CD1c-positive myeloid dendritic cell (primary cell): ENCODE measurements around the gene C20orf202.
"Not testable (repeated sequence)": the region's sequence is repeated elsewhere in the genome, so short reads cannot be mapped to it uniquely, and the experiment has no call there.

Source experiments
- DNase-seq: peaks from one replicate; pipeline ENCODE4 v3.0.0-alpha.2; 2016; ENCODE audit errors: extremely low spot score

C20orf202 gene

DNA sequence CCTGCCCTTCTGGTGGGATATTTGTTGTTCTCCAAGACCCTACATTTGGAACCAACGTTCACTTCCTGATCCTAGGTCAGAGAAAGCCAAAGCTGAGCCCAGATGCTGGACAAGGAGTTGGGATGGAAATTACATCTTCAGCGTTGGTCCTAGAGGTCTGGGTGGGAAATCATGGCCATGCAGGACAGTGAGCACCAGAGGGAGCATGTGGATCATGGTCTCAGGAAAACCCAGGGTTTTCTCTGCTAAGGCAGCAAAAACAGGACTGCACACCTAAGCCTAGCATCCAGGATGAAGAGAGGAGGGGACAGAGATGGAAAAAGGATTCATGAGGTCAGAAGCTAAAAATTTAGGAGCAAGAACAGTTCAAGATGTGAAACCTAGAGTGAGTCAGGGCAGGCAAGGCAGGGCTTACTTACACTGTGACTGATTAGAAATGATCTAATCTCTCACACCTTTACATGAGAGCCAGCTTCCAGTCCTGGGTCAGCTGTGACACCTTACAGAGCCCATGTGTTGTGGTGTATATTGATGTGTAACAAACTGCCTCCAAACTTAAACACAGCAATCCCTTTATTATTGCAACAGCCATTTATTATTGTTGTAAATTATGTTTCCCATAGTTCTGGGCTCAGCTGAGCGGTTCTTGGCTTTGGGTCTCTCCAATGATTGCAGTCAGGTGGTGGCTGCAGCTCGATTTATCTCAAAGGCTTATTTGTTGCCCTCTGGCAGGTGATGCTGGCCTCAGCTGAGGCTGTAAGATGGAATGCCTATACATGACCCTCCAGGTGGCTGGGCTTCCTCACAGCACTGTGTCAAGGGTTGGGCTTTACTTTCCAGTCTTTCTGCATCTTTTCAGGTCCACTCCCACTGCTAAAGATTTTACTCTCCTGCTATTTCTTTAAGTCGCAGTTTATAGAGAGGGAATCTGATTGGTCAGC, 6.5 kb downstream of the C20orf202 start:
- DNase-seq: no peak

DNA sequence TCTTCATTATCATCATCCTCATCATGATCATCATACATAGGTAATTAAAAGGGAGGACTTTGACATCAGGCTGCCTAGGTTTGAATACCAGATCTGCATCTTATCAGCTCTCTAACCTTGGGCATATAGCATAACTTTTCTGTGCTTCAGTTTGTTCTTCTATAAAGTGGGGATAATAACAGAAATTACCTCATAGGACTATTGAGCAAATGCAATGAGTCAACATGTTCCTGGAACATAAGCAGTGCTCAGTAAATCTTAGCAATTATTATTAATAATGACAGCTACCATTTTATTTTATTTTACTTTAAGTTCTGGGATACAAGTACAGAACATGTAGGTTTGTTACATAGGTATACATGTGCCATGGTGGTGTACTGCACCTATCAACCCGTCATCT, 7.2 kb downstream of the C20orf202 start:
- DNase-seq: no peak

GRCh38 chr20:1212023-1212422, 8.8 kb downstream of the C20orf202 start:
- no peak for DNase-seq

DNA sequence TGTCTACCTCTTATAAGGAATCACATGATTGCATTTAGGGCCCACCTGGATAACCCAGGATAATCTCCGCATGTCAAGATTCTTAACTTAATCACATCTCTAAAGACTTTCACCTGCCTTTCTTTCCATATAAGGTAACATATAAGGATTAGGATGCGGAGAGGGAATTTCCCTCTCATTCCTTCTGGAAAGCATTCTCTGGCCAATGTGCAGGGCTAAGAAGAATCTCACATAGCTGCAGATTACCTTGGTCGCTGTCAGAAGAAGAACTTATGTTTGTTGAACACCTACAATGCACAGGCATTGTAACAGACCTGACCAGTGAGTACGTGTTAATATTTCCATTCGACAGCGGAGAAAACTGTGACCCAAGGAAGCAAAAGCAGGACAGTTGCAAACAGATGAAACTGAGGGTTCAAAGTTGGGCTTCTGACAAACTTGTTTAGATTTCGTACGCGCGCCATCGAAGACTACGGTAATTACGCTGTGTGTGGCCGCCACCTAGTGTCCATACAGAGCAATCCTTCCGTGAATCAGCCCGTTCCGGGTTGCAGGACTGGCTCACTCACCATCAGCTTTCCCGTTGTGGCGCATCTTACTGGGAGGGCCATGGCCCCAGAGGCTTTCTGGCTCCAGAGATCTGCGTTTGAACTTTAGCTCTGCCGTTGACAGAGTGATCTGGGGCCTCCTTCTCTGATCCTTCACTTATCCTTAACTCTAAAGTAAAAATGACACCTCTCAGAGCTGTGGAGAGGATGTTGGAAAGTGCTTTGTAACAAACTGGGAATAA, 9.5 kb downstream of the C20orf202 start:
- peak; percentile 74 for DNase-seq

DNA sequence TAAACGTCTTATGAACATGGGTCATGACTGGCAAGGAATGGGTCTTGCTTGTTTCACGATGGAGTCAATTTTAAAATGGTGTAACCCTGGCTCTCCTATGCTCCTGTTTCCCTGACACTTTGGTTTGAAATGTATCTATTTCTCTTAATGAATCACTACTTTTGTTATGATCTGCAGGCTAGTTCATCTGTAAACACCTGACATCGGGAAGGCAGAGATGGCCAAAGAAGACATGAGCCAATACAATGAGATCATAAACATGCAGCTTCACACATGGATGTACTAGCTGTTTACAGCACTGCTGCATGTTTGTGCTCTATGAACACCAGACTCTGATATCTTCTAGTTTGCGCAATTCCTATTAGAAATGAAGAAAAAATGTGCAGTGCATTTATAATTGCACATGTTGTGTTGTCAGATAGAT, 11.6 kb downstream of the C20orf202 start:
- DNase-seq: no peak

GRCh38 chr20:1215386-1216170, 12.3 kb downstream of the C20orf202 start:
- peak; percentile 34 for DNase-seq

DNA sequence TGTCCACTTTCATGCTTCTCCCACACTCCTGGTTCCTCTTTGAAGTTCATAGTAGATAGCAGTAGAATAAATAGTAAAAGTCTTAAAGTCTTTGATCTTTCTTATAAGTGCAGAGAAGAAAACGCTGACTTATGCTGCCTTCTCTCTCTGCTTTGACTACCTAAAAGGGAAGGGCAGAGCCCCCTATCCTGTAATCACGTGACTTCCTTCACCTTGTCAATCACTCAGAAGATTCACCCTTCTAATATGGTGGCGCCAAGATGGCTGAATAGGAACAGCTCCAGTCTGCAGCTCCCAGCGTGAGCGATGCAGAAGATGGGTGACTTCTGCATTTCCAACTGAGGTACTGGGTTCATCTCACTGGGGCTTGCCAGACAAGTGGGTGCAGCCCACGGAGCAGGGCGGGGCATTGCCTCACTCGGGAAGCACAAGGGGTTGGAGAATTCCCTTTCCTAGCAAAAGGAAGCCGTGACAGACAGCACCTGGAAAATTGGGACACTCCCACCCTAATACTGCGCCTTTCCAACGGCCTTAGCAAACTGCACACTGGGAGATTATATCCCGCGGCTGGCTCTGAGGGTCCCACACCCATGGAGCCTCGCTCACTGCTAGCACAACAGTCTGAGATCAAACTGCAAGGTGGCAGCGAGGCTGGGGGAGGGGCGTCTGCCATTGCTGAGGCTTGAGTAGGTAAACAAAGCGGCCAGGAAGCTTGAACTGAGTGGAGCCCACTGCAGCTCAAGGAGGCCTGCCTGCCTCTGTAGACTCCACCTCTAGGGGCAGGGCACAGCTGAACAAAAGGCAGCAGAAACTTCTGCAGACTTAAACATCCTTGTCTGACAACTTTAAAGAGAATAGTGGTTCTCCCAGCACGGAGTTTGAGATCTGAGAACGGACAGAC, 13.5 kb downstream of the C20orf202 start:
- not testable (repeated sequence) for DNase-seq

GRCh38 chr20:1222750-1223149, 19.5 kb downstream of the C20orf202 start:
- not testable (repeated sequence) for DNase-seq

- DNase-seq: no peak
These were observed 21.1 kb downstream of the C20orf202 start for GRCh38 chr20:1224205-1224890.

GRCh38 chr20:1225263-1225782, 22.1 kb downstream of the C20orf202 start:
- DNase-seq: no peak

DNA sequence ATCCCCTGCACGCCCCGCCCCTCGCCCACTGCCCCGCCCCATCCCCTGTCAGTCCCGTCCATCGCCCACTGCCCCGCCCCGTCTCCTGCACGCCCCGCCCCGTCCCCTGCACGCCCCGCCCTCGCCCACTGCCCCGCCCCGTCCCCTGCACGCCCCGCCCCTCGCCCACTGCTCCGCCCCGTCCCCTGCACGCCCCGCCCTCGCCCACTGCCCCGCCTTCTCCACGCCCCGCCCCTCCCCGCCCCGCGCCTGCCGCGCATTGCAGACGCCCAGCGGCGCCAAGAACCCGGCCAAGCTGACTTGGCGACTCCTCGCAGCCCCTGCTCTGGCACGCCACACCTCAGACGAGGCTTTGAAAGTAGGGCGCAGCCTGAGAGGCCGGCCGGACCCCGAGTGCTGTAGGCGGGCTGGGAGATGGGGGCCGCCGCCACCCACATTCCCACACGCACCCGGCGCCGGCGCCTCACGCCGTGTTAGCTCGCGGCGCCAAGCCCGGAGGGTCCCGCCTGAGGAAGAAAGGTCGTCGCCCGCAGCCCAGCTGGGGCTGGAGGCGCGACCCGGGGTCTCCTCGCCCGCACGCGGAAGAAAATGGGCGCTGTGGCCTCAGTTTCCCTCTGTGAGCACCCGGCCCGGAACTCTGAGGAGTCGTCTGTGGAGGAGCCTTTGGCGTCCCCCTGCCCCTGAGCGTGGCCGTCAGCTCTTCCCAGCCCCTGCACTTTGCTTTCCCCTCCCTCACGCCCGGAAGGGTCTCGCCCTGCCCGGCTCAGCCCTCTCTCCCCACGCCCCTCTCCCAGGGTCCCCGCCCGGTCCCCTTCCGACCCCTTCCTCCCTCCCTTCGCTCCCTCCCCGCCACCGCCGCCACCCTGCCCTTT, 22.8 kb downstream of the C20orf202 start, which contains the start of gene RAD21L1:
Gene RAD21L1 (plus strand): TSS at position 262 of the 872 bp plus-strand sequence. CDS start 2,410 bp downstream, outside the sequence.
- peak; percentile 73 for DNase-seq

- no peak for DNase-seq
These were observed 26.3 kb downstream of the C20orf202 start for GRCh38 chr20:1229541-1229940.

GRCh38 chr20:1232286-1233111, 29.2 kb downstream of the C20orf202 start:
- peak; percentile 30 for DNase-seq

- no peak for DNase-seq
These were observed 37.3 kb downstream of the C20orf202 start for GRCh38 chr20:1240549-1240948.

DNA sequence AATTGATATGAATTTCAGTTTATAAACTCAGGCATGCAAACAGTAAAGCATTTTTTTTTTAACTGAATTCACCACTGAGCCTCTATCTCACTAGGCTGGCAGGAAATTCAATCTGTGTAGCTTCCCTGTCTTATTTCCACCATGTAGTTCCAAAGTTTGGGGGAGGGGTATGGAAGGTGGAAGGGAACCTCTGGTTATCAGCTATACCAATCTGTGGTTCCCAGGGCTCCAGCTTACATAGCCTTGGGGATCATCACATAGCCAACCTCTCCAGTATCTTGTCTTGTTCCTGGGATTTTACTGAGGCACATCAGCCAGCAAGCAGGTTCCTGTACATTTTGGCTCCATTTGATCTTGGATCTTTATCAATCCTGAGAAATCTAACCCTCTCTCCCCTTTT, 38.2 kb downstream of the C20orf202 start:
- no peak for DNase-seq

DNA sequence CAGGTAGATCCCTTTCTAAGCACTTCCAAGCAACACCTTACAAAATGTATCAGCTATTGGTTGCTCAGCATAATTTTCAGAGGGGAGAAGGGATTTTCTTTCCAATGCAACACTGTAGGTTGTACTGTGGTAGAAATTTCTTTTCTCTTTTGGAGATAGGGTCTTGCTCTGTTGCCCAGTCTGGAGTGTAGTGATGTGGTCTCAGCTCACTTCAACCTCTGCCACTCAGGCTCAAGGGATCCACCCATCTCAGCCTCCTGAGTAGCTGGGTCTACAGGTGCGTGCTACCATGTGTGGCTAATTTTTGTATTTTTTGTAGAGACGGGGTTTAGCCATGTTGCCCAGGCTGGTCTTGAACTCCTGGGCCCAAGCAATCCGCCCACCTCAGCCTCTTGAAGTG, 38.8 kb downstream of the C20orf202 start:
- DNase-seq: no peak

DNA sequence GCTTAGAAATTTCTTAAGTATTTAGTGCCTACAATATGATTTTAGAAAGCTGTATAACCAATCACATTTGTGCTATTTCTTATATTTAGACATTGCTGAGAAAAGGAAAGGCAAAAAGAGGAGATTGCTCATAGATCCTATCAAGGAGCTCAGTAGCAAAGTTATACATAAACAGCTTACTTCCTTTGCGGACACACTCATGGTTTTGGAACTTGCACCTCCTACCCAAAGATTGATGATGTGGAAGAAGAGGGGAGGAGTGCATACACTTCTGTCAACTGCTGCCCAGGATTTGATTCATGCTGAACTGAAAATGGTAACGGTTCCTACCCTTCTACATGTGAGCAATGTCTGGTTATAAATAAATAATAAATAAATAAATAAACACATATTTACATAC, 39.3 kb downstream of the C20orf202 start:
- DNase-seq: no peak

GRCh38 chr20:1245578-1245977, 42.3 kb downstream of the C20orf202 start:
- DNase-seq: no peak
